ENCODE results near the gene LRG1. TPM values are rescaled to one million over a fixed set of nuclear protein-coding genes. Genes with fewer than 3 reads are reported as not detected.

Gene LRG1
- total and polyA plus RNA-seq, 2 of the 13 experiments (the other 11 are each of a cell fraction or from before 2014, with no cell fraction given), result 12.0 to 39.3 TPM

- TF ChIP-seq RAD51 (IDR thresholded peaks at IDR 0.05; ENCODE audit: borderline replicate concordance), result no peak
- TF ChIP-seq ATF5 (CRISPR knock-in tag; IDR thresholded peaks at IDR 0.05; ENCODE audit: low read depth), result no peak
- TF ChIP-seq ZBTB38 (CRISPR knock-in tag; IDR thresholded peaks at IDR 0.05), result peak; percentile 55
- no peak for TF ChIP-seq HOXA7 (CRISPR knock-in tag; IDR thresholded peaks at IDR 0.05)
- TF ChIP-seq TOPORS (CRISPR knock-in tag; IDR thresholded peaks at IDR 0.05), result no peak
- TF ChIP-seq KDM5B (CRISPR knock-in tag; IDR thresholded peaks at IDR 0.05; ENCODE audit: borderline replicate concordance), result no peak
- TF ChIP-seq ZNF776 (CRISPR knock-in tag; IDR thresholded peaks at IDR 0.05), result no peak
- no peak for TF ChIP-seq THYN1 (CRISPR knock-in tag; IDR thresholded peaks at IDR 0.05; ENCODE audit: borderline replicate concordance, low read depth)
- TF ChIP-seq ZNF281 (CRISPR knock-in tag; IDR thresholded peaks at IDR 0.05; ENCODE audit: borderline replicate concordance), result no peak
- no peak for TF ChIP-seq ZNF788 (CRISPR knock-in tag; IDR thresholded peaks at IDR 0.05; ENCODE audit: borderline replicate concordance)
- TF ChIP-seq ARHGAP35 (CRISPR knock-in tag; IDR thresholded peaks at IDR 0.05; ENCODE audit: borderline replicate concordance), result no peak
- no peak for TF ChIP-seq ZNF274 (CRISPR knock-in tag; IDR thresholded peaks at IDR 0.05)
- no peak for TF ChIP-seq MNT (IDR thresholded peaks at IDR 0.05)
- no peak for TF ChIP-seq SNAI1 (CRISPR knock-in tag; IDR thresholded peaks at IDR 0.05; ENCODE audit: borderline replicate concordance)
- TF ChIP-seq SNAPC2 (CRISPR knock-in tag; IDR thresholded peaks at IDR 0.05), result no peak
- 0 out of 2 replicates have a peak, but pooled peaks have one; percentile 26 for TF ChIP-seq ARID3A (IDR thresholded peaks at IDR 0.05; ENCODE audit: low read depth, low read length)
- TF ChIP-seq AFF4 (CRISPR knock-in tag; IDR thresholded peaks at IDR 0.05), result no peak
Measured at GRCh38 chr19:4557971-4558941, 18.4 kb upstream of the LRG1 start (continued).
